Endothelial cell of umbilical vein (primary cell): ENCODE results near the gene PNKD. TPM values are rescaled to one million over a fixed set of nuclear protein-coding genes. Genes with fewer than 3 reads are reported as not detected.

Source experiments
- BruUV-seq: library from RNA; stranded (reverse); fragments of 400-500 nt; replicated peaks from 2 replicates; lab custom pipeline; 2021; lab: Mats Ljungman, UMichigan
- CTCF ChIA-PET: fragments of 300-600, 350-600 bp; sonication (Branson Sonifier 250); formaldehyde crosslinking; loops from one replicate; lab custom pipeline; 2021; ENCODE audit warnings: antibody characterized with exemption, inconsistent platforms; lab: Charles Lee
- POLR2A ChIA-PET: fragments of 300-600, 350-600 bp; sonication (Branson Sonifier 250); formaldehyde crosslinking; loops from one replicate; lab custom pipeline; 2021; ENCODE audit warnings: antibody characterized with exemption, inconsistent platforms; lab: Charles Lee
- DNase-seq: peaks from one replicate; pipeline ENCODE4 v3.0.0-alpha.2; 2011; ENCODE audit warnings: low read depth, low spot score
- FAIRE-seq: peaks from 2 replicates; lab custom pipeline; 2011; peaks lifted over from hg19 to GRCh38; lab: Jason Lieb, UNC
- H2AFZ ChIP-seq: 2 replicates; pipeline ENCODE4 v1.6.0; 2012; ENCODE audit warnings: low read depth, low read length, control low read depth, inconsistent platforms
- H3K27ac ChIP-seq: 2 replicates; pipeline ENCODE4 v1.5.1; 2011; ENCODE audit warnings: low read depth, mild to moderate bottlenecking, control low read depth, low read length, moderate library complexity; ENCODE audit not compliant: insufficient read depth
- H3K27me3 ChIP-seq, 2 experiments: 2 replicates each; pipeline versions ENCODE4 v1.6.0 to v1.6.1; 2011; ENCODE audit warnings: low read length in 2 of 2, mixed read lengths in 1 of 2; ENCODE audit not compliant: control insufficient read depth in 2 of 2, insufficient read depth in 2 of 2
- H3K36me3 ChIP-seq, 2 experiments: 2 replicates in 1 of 2; 3 replicates in 1 of 2; pipeline ENCODE4 v1.5.1; 2011; ENCODE audit warnings: low read length in 2 of 2, mild to moderate bottlenecking in 1 of 2, moderate library complexity in 1 of 2; ENCODE audit not compliant: control insufficient read depth in 2 of 2, insufficient read depth in 2 of 2; ENCODE audit errors: extremely low read depth in 1 of 2
- H3K4me1 ChIP-seq: 3 replicates; pipeline ENCODE4 v1.5.1; 2011; ENCODE audit warnings: mild to moderate bottlenecking, low read length; ENCODE audit not compliant: control insufficient read depth, insufficient read depth; ENCODE audit errors: extremely low read depth
- H3K4me2 ChIP-seq: 2 replicates; pipeline ENCODE4 v1.6.1; 2011; ENCODE audit warnings: low read length, control low read depth, mixed read lengths; ENCODE audit not compliant: insufficient read depth
- H3K4me3 ChIP-seq, 3 experiments: fragments of 200-600 bp in 1 of 3; sonication (generic), shearing (Covaris generic) in 1 of 3; replicated peaks in 1 of 3; 2 replicates each; pipeline ENCODE4 v1.5.1; 2011 to 2016; ENCODE audit warnings: control low read depth in 3 of 3, low read length in 3 of 3, mild to moderate bottlenecking in 2 of 3, inconsistent platforms in 1 of 3, low read depth in 1 of 3, moderate library complexity in 1 of 3; ENCODE audit not compliant: insufficient read depth in 1 of 3
- H3K79me2 ChIP-seq: 2 replicates; pipeline ENCODE4 v1.6.0; 2012; ENCODE audit warnings: low read length, inconsistent platforms; ENCODE audit not compliant: control insufficient read depth, insufficient read depth
- H3K9ac ChIP-seq: replicated peaks from 2 replicates; pipeline ENCODE3; 2011; ENCODE audit warnings: low read length, control low read depth; ENCODE audit not compliant: insufficient read depth; ENCODE audit errors: extremely low read depth
- H3K9me1 ChIP-seq: replicated peaks from 3 replicates; pipeline ENCODE4 v1.6.0; 2011; ENCODE audit warnings: mild to moderate bottlenecking, low read length; ENCODE audit not compliant: control insufficient read depth, insufficient read depth; ENCODE audit errors: extremely low read depth
- H3K9me3 ChIP-seq: replicated peaks from 2 replicates; pipeline ENCODE4 v1.5.1; 2012; ENCODE audit warnings: low read length, inconsistent platforms; ENCODE audit not compliant: control insufficient read depth, insufficient read depth
- H4K20me1 ChIP-seq: replicated peaks from 2 replicates; pipeline ENCODE3; 2011; ENCODE audit warnings: mild to moderate bottlenecking, low read length; ENCODE audit not compliant: control insufficient read depth, insufficient read depth; ENCODE audit errors: extremely low read depth
- EZH2 ChIP-seq: IDR thresholded peaks from 2 replicates; pipeline ENCODE4 v1.6.1; 2012; ENCODE audit warnings: borderline replicate concordance, low read depth, mild to moderate bottlenecking, moderate library complexity, low read length, inconsistent platforms; ENCODE audit not compliant: severe bottlenecking
- FOS ChIP-seq: IDR thresholded peaks from 2 replicates; pipeline ENCODE4 v1.6.1; 2011; ENCODE audit warnings: mild to moderate bottlenecking, low read length, moderate library complexity, borderline replicate concordance; ENCODE audit not compliant: insufficient read depth
- JUN ChIP-seq: IDR thresholded peaks from 2 replicates; pipeline ENCODE4 v1.6.1; 2011; ENCODE audit warnings: borderline replicate concordance, low read depth; ENCODE audit not compliant: insufficient read length, insufficient read depth
- MYC ChIP-seq: IDR thresholded peaks from one replicate; pipeline ENCODE4 v1.6.1; 2011; ENCODE audit warnings: mild to moderate bottlenecking, low read depth, low read length
- POLR2A ChIP-seq: IDR thresholded peaks from 2 replicates; pipeline ENCODE4 v1.6.1; 2012; ENCODE audit warnings: low read depth, mild to moderate bottlenecking, control low read depth, low read length
- POLR2AphosphoS5 ChIP-seq: IDR thresholded peaks from 2 replicates; pipeline ENCODE4 v1.6.1; 2012; ENCODE audit warnings: low read depth, mild to moderate bottlenecking, control low read depth, low read length, moderate library complexity; ENCODE audit not compliant: insufficient read depth
- dilution Hi-C: fragments of 300-500 bp; cut with MboI; formaldehyde crosslinking; loops from one replicate; pipeline ENCODE4 v1.15.0; 2019; ENCODE audit warnings: low sequenced_read_pairs; ENCODE audit not compliant: extremely low pct_ligation_motif_present
- intact Hi-C: fragments of 100-400 bp; cut with micrococcal nuclease; formaldehyde crosslinking; loops from one replicate; pipeline ENCODE4 v1.10.0; 2022
- polyA plus RNA-seq, 4 experiments: library from polyadenylated mRNA; depleted of rRNA in 3 of 4; stranded (reverse) in 3 of 4; unstranded in 1 of 4; fragments of >200 nt; gene quantifications; 2 replicates each; pipeline versions ENCODE4 v1.2.1 to v1.2.3, GENCODE V29; 2011 to 2012; ENCODE audit warnings: missing spikeins in 1 of 4
- total RNA-seq: library from RNA; stranded (reverse); gene quantifications from 2 replicates; pipeline ENCODE4 v1.2.3, GENCODE V29; 2021
- TF ChIP-seq, protein P1 (sequence below), 2 donors: IDR thresholded peaks; 1 replicate in 1 of 2; 2 replicates in 1 of 2; pipeline ENCODE4 v1.5.1; 2011; ENCODE audit warnings: low read length in 2 of 2, mild to moderate bottlenecking in 2 of 2, moderate library complexity in 2 of 2, control low read depth in 1 of 2, inconsistent platforms in 1 of 2, low read depth in 1 of 2; ENCODE audit not compliant: insufficient read depth in 1 of 2; ENCODE audit errors: extremely low read depth in 1 of 2

The PNKD gene
- total and polyA plus RNA-seq, 2 donors (not counting 3 experiments of a cell fraction or from before 2014, with no cell fraction given), result 56.1 to 88.3 TPM

DNA sequence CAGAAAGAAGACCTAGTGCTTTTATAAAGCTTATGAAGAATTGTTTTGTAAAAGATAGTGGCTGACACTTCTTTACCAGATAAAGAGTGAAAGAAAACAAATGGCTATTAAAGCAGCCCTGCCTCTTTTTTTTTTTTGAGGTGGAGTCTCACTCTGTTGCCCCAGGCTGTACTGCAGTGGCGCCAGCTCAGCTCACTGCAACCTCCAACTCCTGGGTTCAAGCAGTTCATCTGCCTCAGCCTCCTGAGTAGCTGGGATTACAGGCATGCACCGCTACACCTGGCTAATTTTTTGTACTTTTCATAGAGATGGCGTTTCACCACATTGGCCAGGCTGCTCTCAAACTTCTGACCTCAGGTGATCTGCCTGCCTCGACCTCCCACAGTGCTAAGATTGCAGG is 40.5 kb upstream of the PNKD start:
- intact Hi-C loops, result loop anchor here (1.0 to 5.0 kb wide), 3 partner anchors 11 to 177 kb away; no protein-coding TSS in a partner anchor
- peaks cover 31% of the 10 kb centered on the region for H3K4me1 ChIP-seq
- peak overlapping the region; percentile 70 for H3K27ac ChIP-seq
- peaks cover 30 to 44% of the 10 kb centered on the region in 2 experiments for H3K36me3 ChIP-seq
- BruUV-seq, result TSS peak; percentile 65
- H3K4me3 ChIP-seq, result no peak overlapping the region
- dilution Hi-C loops, result no loop called here
- FAIRE-seq (peak; percentile 70), DNase-seq (no peak)
- POLR2A ChIA-PET, result interaction anchor here (1.0 kb wide), 1 partner anchor 41 kb away, joined by 4 read pairs; the partner anchor contains the start of genes AAMP and PNKD
- no peaks in the 10 kb centered on the region for H3K27me3 ChIP-seq
- CTCF ChIA-PET, result interaction anchor here (1.1 to 1.5 kb wide), 5 partner anchors 9 to 44 kb away, joined by 3 to 8 read pairs (median 4); partner anchors contain the start of gene ARPC2
- peak overlapping the region; percentile 86 for H3K4me2 ChIP-seq
- H4K20me1 ChIP-seq, result no peaks in the 10 kb centered on the region
- H3K9ac ChIP-seq, result peak overlapping the region; percentile 19
- TF ChIP-seq EZH2 (no peak), POLR2A (no peak), FOS (no peak), JUN (no peak), POLR2AphosphoS5 (no peak), MYC (no peak)
- TF ChIP-seq, protein P1, sequence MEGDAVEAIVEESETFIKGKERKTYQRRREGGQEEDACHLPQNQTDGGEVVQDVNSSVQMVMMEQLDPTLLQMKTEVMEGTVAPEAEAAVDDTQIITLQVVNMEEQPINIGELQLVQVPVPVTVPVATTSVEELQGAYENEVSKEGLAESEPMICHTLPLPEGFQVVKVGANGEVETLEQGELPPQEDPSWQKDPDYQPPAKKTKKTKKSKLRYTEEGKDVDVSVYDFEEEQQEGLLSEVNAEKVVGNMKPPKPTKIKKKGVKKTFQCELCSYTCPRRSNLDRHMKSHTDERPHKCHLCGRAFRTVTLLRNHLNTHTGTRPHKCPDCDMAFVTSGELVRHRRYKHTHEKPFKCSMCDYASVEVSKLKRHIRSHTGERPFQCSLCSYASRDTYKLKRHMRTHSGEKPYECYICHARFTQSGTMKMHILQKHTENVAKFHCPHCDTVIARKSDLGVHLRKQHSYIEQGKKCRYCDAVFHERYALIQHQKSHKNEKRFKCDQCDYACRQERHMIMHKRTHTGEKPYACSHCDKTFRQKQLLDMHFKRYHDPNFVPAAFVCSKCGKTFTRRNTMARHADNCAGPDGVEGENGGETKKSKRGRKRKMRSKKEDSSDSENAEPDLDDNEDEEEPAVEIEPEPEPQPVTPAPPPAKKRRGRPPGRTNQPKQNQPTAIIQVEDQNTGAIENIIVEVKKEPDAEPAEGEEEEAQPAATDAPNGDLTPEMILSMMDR (IDR thresholded peaks at IDR 0.05; ENCODE audit: extremely low read depth in 1 of 2, insufficient read depth in 1 of 2, low read depth in 1 of 2, low read length in 2 of 2), result no peak
- H3K79me2 ChIP-seq, result peaks cover 62% of the 10 kb centered on the region
- no peak overlapping the region for H2AFZ ChIP-seq
- no peaks in the 10 kb centered on the region for H3K9me1 ChIP-seq
- no peaks in the 10 kb centered on the region for H3K9me3 ChIP-seq
